GM19238 (cell line): ENCODE measurements around the gene LRCOL1.
"Not testable (repeated sequence)": the region's sequence is repeated elsewhere in the genome, so short reads cannot be mapped to it uniquely, and the experiment has no call there.

ENCODE experiments used
- DNase-seq: peaks from one replicate; pipeline ENCODE4 v3.0.0; 2011; ENCODE audit warnings: low spot score; ENCODE audit not compliant: insufficient read length

Gene LRCOL1

DNA sequence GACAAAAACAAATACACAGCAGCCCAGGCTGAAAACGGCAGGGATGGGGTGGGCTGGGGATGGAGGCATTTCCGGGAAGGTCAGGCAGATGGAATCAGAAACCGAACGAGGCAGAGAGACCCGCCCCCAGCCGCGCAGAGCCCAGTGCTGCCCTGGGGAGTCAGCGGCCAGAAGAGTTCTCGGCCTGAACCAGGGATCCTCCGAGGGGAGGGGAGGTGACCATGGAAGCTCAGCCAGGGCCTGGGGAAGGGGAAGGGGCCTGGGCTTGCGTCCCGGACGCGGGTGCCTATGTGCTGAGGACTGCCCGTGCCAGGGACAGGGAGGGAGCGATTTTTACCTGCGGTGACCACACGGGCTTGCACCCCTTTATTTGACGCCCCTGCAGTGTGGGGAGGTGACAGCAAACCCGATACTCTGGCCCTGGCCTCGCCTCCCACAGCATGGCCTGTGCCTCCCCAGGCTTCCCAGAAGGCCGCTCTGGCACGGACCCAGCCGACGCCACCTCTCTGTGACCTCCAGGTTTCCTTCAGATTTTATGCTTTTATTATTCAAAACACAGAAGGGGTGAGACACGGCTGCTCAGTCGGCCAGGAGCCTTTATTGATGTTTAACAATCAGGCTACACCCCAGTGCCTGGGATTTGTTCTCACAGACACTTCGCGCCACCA, 7.7 kb downstream of the LRCOL1 start:
- no peak for DNase-seq

DNA sequence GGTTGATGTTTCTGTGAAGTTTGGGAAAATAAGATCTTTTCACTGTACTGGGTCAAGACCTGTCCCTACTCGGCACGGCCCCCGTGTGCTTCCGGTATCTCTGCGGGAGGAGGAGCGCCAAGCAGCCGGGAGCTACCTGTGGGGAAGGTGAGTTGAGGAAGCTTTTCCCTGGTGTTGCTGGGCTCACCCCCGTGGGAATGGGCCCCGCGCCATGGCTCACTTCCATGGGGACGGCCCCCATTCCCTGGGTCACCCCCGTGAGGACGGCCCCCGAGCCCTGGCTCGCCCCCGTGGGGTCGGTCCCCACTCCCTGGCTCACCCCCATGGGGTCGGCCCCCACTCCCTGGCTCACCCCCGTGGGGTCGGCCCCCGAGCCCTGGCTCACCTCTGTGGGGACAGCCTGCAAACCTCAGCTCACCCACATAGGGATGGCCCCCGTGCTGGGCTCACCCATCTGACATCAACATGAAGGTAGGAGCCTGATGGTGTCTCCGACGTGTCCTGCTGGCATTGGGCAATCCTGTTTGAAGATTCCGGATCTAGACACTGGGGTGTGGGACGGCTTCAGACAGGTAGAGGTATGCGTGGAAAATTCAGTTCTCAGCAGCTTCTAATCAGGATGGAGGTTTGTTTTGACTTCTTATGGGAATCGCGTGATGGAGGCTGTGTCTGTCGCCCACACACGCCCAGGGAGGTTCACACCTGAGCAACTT, 9.1 kb downstream of the LRCOL1 start:
- no peak for DNase-seq

GRCh38 chr12:132600048-132601032, 10.0 kb downstream of the LRCOL1 start:
- no peak for DNase-seq

DNA sequence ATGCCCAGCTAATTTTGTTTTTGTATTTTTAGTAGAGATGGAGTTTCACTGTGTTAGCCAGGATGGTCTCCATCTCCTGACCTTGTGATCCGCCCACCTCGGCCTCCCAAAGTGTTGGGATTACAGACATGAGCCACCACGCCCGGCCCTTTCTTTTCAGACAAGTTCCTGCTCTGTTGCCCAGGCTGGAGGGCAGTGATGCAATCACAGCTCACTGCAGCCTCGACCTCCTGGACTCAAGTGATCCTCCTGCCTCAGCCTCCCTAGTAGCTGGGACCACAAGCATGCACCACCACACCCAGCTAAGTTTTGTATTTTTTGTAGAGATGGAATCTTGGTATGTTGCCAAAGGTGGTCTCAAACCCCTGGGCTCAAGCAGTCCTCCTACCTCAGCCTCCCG, 10.9 kb downstream of the LRCOL1 start:
- not testable (repeated sequence) for DNase-seq

- no peak for DNase-seq
These were observed 12.8 kb downstream of the LRCOL1 start for GRCh38 chr12:132597333-132598316.

GRCh38 chr12:132596016-132596415, 14.4 kb downstream of the LRCOL1 start:
- DNase-seq = no peak

GRCh38 chr12:132595183-132595582, 15.2 kb downstream of the LRCOL1 start:
- no peak for DNase-seq

- DNase-seq = no peak
These were observed 16.4 kb downstream of the LRCOL1 start for GRCh38 chr12:132593938-132594358.

DNA sequence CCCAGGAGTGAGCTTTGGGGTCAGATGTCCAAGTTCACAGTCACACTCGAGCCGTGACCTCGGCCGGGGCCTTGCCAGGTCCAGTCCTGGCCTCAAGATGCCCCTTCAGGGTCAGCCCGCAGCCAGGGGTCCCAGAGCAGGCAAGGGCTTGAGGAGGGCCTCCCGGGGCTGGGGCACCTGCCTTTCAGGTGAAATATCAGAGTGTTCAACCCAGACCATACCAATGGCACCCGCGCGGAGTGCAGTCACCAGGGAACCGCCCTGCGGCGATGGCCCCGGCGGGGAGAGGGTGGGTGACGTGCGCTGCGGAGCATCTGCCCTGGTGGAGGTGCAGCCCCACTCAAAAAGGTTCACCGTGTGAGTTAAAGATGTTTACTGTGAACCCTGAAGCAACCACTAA, 16.9 kb downstream of the LRCOL1 start:
- DNase-seq = no peak

DNA sequence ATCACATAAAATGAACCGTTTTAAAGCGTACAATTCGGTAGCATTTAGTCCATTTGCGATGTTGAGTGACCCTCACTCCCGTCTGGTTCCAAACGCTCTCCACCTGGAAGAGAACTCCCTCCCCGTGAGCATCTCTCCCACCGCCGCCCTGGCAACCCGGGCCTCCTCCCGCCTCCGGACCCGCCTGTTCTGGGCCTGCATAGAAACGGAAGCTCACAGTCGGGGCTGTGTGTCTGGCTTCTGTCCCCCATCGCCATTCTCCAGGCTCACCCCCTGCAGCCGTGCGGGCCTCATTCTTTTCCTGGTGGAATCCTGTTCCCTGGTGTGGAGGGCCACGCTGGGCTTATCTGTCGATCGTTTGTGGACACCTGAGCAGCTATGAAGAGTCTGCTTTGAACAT, 17.3 kb downstream of the LRCOL1 start:
- DNase-seq = no peak

GRCh38 chr12:132592282-132592970, 18.0 kb downstream of the LRCOL1 start:
- no peak for DNase-seq

- DNase-seq = no peak
These were observed 19.1 kb downstream of the LRCOL1 start for GRCh38 chr12:132591107-132591935.

- DNase-seq = no peak
These were observed 21.3 kb downstream of the LRCOL1 start for GRCh38 chr12:132588821-132589669.

DNA sequence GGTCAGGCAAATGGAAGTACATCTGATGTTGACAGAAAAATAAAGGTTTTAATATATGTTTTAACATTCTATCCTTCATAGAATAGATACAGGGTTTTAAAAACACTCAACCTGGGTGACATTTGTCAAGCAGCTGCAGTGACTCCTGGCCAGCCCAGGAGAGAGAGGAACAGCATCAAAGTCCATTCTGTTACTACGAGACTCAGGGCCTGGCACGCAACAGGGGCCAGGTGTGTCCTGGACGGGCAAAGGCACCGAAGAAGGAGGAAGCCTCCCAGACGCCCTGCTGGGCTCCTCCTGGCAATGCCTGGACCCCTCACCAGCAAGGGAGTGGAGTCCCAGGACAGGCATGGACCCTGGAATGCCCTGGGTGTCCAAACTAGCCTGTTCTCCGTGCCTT, 22.1 kb downstream of the LRCOL1 start:
- DNase-seq = no peak

DNA sequence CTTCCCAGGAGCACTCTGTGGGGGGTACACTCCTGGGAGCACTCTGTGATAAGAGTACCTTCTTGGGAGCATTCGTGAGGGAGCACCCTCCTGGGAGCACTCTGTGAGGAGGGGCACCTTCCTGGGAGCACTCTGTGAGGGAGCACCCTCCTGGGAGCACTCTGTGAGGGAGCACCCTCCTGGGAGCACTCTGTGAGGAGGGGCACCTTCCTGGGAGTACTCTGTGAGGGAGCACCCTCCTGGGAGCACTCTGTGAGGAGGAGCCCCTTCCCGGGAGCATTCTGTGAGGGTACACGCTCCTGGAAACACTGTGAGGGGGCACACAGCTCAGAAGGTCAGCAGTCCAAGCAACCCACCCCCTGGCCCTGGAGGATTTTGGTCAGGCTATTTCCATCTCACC, 22.6 kb downstream of the LRCOL1 start:
- no peak for DNase-seq

DNA sequence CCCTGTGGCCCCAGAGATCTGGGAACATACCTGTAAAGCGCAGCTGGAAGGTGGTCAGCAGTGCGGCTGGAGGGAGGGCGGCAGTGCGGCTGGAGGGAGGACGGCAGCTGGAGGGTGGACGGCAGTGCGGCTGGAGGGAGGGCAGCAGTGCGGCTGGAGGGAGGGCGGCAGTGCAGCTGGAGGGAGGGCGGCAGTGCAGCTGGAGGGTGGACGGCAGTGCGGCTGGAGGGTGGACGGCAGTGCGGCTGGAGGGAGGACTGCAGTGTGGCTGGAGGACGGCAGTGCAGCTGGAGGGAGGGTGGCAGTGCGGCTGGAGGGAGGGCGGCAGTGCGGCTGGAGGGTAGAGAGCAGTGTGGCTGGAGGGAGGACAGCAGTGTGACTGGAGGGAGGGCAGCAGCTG, 23.5 kb downstream of the LRCOL1 start:
- no peak for DNase-seq

GRCh38 chr12:132585177-132585576, 25.2 kb downstream of the LRCOL1 start:
- no peak for DNase-seq

GRCh38 chr12:132584429-132584828, 26.0 kb downstream of the LRCOL1 start:
- DNase-seq = no peak
